Brain microvascular endothelial cell (primary cell): ENCODE results near the gene MROH8.

Experiments
- DNase-seq: peaks from one replicate; pipeline ENCODE4 v3.0.0-alpha.2; 2020
- H3K27ac ChIP-seq: fragments of 250-450 bp; sonication (Bioruptor Pico); 2 replicates; pipeline ENCODE4 v1.5.1; 2020; ENCODE audit warnings: mild to moderate bottlenecking, moderate library complexity
- H3K27me3 ChIP-seq: fragments of 250-450 bp; sonication (Bioruptor Pico); replicated peaks from 2 replicates; pipeline ENCODE4 v1.5.1; 2020; ENCODE audit warnings: mild to moderate bottlenecking
- H3K36me3 ChIP-seq: fragments of 250-450 bp; sonication (Bioruptor Pico); replicated peaks from 2 replicates; pipeline ENCODE4 v1.5.1; 2020; ENCODE audit warnings: mild to moderate bottlenecking
- H3K4me3 ChIP-seq: 2 replicates; pipeline ENCODE4 v1.5.1; 2011; ENCODE audit warnings: low read depth, mild to moderate bottlenecking, control low read depth, low read length, moderate library complexity
- in situ Hi-C: cut with HindIII; loops from 2 replicates; pipeline ENCODE4 v1.10.0; 2017; ENCODE audit warnings: low sequenced_read_pairs, low pct_ligation_motif_present
- TF ChIP-seq, protein P1 (sequence below): IDR thresholded peaks from 2 replicates; pipeline ENCODE4 v1.5.1; 2011; ENCODE audit warnings: low read depth, mild to moderate bottlenecking, moderate library complexity, low read length, control low read depth, inconsistent platforms; ENCODE audit errors: missing control alignments

The MROH8 gene

DNA sequence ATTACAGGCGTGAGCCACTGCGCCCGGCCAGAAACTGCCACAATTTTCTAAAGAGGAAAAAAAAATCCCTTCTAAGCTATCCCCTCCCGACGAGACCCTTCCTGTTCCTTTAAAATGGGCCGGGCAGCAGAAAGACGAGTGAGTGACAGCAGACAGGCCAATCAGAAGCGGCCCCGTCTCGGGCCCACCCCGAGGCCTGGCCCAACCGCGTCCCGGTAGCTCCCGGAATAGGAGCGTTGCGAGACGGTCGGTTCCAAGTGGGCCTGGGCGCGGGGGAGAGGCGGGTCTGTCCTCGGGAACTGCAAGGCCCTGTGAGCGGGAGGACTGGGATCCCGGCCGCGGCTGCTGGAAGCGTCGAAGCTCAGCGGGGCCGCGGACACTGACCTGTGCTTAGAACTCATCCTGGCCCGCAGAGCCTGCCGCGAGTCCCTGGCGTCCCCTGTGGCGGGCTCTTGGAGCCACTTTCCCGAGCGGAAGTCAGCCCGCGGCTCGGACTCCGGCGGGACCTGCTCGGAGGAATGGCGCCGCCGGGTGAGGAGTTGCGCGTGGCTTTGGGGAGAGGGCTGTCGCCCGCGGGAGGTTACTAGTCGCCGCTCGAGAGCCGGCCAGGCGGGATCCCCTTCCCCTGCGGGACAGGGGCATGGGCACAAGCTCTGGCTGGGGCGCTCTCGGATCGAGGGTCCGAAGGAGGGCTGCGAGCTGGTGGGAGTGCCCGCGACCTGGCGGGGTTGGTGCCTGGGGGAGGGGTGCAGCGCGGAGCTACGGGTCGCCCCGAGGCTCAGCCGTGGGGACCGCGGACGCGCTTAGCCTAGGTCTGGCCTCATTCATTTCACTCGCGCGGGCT lies at the start of gene MROH8, which contains the start of gene RPN2:
Gene MROH8 (minus strand): TSS at position 710 of the 844 bp plus-strand sequence.
Gene RPN2 (plus strand): TSS at position 492 of the 844 bp plus-strand sequence. CDS start 27 bp downstream, at position 519.
- Histone ChIP-seq H3K27me3 (no peaks in the 10 kb centered on the region), H3K36me3 (peaks cover 2% of the 10 kb centered on the region), H3K27ac (peak within 1 kb of the TSS; percentile 100), H3K4me3 (peak within 1 kb of the TSS; percentile 94)
- in situ Hi-C loops = no loop called here
- TF ChIP-seq, protein P1, sequence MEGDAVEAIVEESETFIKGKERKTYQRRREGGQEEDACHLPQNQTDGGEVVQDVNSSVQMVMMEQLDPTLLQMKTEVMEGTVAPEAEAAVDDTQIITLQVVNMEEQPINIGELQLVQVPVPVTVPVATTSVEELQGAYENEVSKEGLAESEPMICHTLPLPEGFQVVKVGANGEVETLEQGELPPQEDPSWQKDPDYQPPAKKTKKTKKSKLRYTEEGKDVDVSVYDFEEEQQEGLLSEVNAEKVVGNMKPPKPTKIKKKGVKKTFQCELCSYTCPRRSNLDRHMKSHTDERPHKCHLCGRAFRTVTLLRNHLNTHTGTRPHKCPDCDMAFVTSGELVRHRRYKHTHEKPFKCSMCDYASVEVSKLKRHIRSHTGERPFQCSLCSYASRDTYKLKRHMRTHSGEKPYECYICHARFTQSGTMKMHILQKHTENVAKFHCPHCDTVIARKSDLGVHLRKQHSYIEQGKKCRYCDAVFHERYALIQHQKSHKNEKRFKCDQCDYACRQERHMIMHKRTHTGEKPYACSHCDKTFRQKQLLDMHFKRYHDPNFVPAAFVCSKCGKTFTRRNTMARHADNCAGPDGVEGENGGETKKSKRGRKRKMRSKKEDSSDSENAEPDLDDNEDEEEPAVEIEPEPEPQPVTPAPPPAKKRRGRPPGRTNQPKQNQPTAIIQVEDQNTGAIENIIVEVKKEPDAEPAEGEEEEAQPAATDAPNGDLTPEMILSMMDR = no peak
- peak; percentile 99 for DNase-seq

DNA sequence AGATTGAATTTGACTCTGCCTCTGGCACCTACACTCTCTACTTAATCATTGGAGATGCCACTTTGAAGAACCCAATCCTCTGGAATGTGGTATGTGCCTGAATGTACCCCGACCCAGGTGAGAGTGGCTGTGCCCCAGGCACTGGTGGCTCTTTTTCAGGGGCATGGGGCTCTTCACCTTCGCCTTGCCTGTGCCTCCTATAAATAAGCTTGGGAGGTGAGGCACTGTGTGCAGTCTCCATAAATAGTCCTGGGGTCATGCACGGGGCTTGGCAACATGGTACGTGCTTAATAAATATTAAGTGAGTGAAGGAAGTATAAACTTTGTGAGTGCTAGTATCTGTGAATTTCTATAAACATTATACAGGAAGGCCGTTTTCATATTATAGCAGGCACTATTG lies 49.3 kb upstream of the MROH8 start:
- no peaks in the 10 kb centered on the region for H3K27me3 ChIP-seq
- no peak overlapping the region for H3K4me3 ChIP-seq
- H3K36me3 ChIP-seq = peaks cover 84% of the 10 kb centered on the region
- no peak overlapping the region for H3K27ac ChIP-seq
- TF ChIP-seq, protein P1 = no peak
- in situ Hi-C loops = no loop called here
- DNase-seq = no peak

DNA sequence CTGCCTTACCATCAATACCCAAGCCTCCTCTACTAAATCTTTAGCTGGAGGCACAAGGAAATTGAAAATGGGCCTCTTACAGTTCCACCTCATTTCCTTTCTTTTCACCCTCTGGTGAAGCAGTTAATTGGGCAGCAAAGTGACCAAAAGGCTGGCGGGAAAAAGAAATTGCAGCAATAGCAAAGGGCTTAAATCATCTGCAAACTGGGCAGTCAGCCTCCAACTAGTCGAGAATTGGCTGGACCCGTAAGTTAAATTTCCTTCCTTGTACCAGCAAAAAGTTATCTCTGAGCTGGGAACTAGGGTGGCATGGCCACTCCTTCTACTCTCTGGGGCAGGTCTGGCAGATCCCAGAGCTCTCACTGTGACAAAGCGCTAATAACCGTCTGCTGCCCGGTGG lies 48.7 kb upstream of the MROH8 start:
- peaks cover 81% of the 10 kb centered on the region for H3K36me3 ChIP-seq
- DNase-seq = no peak
- H3K4me3 ChIP-seq = no peak overlapping the region
- no peaks in the 10 kb centered on the region for H3K27me3 ChIP-seq
- TF ChIP-seq, protein P1 = no peak
- no peak overlapping the region for H3K27ac ChIP-seq
- in situ Hi-C loops = no loop called here

DNA sequence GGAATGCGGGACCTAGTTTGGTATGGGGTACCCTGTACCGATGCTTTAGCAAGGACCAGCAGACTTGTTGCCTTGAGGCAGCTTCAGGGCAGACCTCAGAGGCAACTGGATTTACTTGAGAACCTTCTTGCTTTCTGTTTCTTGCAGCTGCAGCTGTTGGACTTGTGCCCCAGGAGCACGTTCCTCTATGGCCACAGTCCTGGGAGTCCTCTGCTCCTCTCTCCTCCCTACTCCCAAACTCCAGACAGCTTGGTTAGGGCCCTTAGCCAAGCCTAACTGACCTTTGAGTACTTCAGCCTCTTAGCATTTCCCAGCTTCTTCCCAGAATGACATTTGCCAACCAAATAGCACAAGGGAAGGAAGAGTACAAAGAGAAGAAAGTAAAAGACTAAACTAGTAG lies 47.5 kb upstream of the MROH8 start:
- Histone ChIP-seq H3K4me3 (no peak overlapping the region), H3K27me3 (no peaks in the 10 kb centered on the region), H3K36me3 (peaks cover 71% of the 10 kb centered on the region), H3K27ac (no peak overlapping the region)
- no peak for DNase-seq
- TF ChIP-seq, protein P1 = no peak
- in situ Hi-C loops = no loop called here

DNA sequence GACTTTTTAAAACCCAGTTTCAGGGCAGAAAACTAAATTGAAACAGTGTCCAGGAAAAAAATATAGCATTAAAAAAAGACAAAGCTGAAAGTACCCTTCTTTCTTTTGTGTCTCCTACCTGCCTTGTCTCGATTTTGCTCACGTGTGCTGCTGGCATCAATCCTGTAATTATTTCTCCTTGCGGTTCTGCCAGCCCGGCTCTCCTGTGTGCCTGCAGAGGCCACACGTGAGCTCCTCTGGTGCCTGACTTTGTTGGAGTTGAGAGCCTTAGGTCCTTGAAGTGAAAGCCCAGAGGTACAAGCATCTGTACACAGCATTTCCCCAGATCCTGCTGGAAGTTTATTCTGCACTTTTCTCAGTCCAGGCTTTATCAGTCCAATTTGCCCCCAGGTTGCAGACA lies 45.8 kb upstream of the MROH8 start:
- no peak overlapping the region for H3K4me3 ChIP-seq
- TF ChIP-seq, protein P1 = no peak
- no peak overlapping the region for H3K27ac ChIP-seq

More for the DNA sequence above, 45.8 kb upstream of the MROH8 start:
- Histone ChIP-seq H3K27me3 (no peaks in the 10 kb centered on the region), H3K36me3 (peaks cover 60% of the 10 kb centered on the region)
- DNase-seq = no peak
- in situ Hi-C loops = no loop called here
